Glutamatergic neuron (in vitro differentiated cells): ENCODE data around the gene R3HDM4. TPM values are rescaled to one million over a fixed set of nuclear protein-coding genes. Genes with fewer than 3 reads are reported as not detected.
A peak's percentile ranks its signal among the peaks of the same experiment; 100 is the strongest.

Experiments
- DNase-seq: peaks from one replicate; pipeline ENCODE4 v3.0.0; 2022
- H3K27ac Mint-ChIP-seq: one replicate; pipeline ENCODE4 v1.8.0; 2020; ENCODE audit warnings: mild to moderate bottlenecking, mixed read lengths, inconsistent platforms; ENCODE audit not compliant: unreplicated experiment
- H3K27me3 Mint-ChIP-seq: one replicate; pipeline ENCODE4 v1.8.0; 2020; ENCODE audit warnings: mild to moderate bottlenecking, moderate library complexity, mixed read lengths, inconsistent platforms; ENCODE audit not compliant: unreplicated experiment
- H3K36me3 Mint-ChIP-seq: one replicate; pipeline ENCODE4 v1.8.0; 2020; ENCODE audit warnings: mild to moderate bottlenecking, mixed read lengths, inconsistent platforms; ENCODE audit not compliant: unreplicated experiment
- H3K4me1 Mint-ChIP-seq: one replicate; pipeline ENCODE4 v1.8.0; 2020; ENCODE audit warnings: mild to moderate bottlenecking, low read depth, mixed read lengths, inconsistent platforms; ENCODE audit not compliant: unreplicated experiment
- H3K4me3 Mint-ChIP-seq: one replicate; pipeline ENCODE4 v1.8.0; 2020; ENCODE audit warnings: mild to moderate bottlenecking, mixed read lengths, inconsistent platforms; ENCODE audit not compliant: unreplicated experiment
- H3K9me3 Mint-ChIP-seq: one replicate; pipeline ENCODE4 v1.8.0; 2020; ENCODE audit warnings: mild to moderate bottlenecking, moderate library complexity, mixed read lengths, inconsistent platforms; ENCODE audit not compliant: unreplicated experiment
- total RNA-seq: library from RNA; stranded (reverse); fragmentation: NEBNext Ultra II Directional; extraction: Animal tissue kit (Norgen Biotek cat#: 25700); gene quantifications from one replicate; pipeline ENCODE4 v1.2.1, GENCODE V29; 2021; ENCODE audit not compliant: unreplicated experiment
- TF ChIP-seq, protein P1 (sequence below): fragments of 200-600 bp; sonication (generic); IDR thresholded peaks from one replicate; pipeline ENCODE4 v1.5.0; 2021; ENCODE audit not compliant: partially characterized antibody, unreplicated experiment

Gene R3HDM4
- total RNA-seq, 1 donor from 2014 or later = 61.9 TPM

- H3K9me3 Mint-ChIP-seq = peaks cover 8% of the 10 kb centered on the region
- TF ChIP-seq, protein P1, sequence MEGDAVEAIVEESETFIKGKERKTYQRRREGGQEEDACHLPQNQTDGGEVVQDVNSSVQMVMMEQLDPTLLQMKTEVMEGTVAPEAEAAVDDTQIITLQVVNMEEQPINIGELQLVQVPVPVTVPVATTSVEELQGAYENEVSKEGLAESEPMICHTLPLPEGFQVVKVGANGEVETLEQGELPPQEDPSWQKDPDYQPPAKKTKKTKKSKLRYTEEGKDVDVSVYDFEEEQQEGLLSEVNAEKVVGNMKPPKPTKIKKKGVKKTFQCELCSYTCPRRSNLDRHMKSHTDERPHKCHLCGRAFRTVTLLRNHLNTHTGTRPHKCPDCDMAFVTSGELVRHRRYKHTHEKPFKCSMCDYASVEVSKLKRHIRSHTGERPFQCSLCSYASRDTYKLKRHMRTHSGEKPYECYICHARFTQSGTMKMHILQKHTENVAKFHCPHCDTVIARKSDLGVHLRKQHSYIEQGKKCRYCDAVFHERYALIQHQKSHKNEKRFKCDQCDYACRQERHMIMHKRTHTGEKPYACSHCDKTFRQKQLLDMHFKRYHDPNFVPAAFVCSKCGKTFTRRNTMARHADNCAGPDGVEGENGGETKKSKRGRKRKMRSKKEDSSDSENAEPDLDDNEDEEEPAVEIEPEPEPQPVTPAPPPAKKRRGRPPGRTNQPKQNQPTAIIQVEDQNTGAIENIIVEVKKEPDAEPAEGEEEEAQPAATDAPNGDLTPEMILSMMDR = no peak
- no peak overlapping the region for H3K27ac Mint-ChIP-seq
- peaks cover 10% of the 10 kb centered on the region for H3K4me1 Mint-ChIP-seq
- H3K4me3 Mint-ChIP-seq = peak overlapping the region; percentile 52
- no peak for DNase-seq
- H3K27me3 Mint-ChIP-seq = peaks cover 12% of the 10 kb centered on the region
- no peaks in the 10 kb centered on the region for H3K36me3 Mint-ChIP-seq
These were observed 19.0 kb upstream of the R3HDM4 start for GRCh38 chr19:931860-932647.

DNA sequence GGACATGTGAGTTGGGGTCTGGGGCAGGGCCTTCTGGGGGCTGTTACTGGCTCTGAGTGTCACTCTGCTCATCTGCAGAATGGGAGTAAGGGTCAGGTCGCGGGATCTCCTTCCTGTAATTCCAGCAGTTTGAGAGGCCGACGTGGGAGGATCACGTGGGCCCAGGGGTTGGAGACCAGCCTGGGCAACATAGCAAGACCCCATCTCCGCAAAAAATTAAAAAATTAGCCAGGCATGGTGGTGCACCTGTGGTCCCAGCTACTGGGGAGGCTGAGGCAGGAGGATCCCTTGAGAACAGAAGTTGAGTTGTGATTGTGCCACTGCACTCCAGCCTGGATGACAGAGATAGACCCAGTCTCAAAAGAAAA lies 16.9 kb upstream of the R3HDM4 start:
- H3K4me1 Mint-ChIP-seq = peaks cover 7% of the 10 kb centered on the region
- DNase-seq = no peak
- H3K27ac Mint-ChIP-seq = no peak overlapping the region
- no peak overlapping the region for H3K4me3 Mint-ChIP-seq
- H3K9me3 Mint-ChIP-seq = peaks cover 9% of the 10 kb centered on the region
- no peaks in the 10 kb centered on the region for H3K36me3 Mint-ChIP-seq
- TF ChIP-seq, protein P1 = no peak
- peaks cover 8% of the 10 kb centered on the region for H3K27me3 Mint-ChIP-seq

GRCh38 chr19:929203-929890 lies 16.3 kb upstream of the R3HDM4 start:
- H3K4me3 Mint-ChIP-seq = no peak overlapping the region
- H3K9me3 Mint-ChIP-seq = peaks cover 9% of the 10 kb centered on the region
- TF ChIP-seq, protein P1 = no peak

GRCh38 chr19:928471-929202 lies 15.6 kb upstream of the R3HDM4 start:
- Mint-ChIP-seq H3K27me3 (peaks cover 8% of the 10 kb centered on the region), H3K4me1 (peaks cover 4% of the 10 kb centered on the region), H3K27ac (peak overlapping the region; percentile 38), H3K4me3 (peak overlapping the region; percentile 55), H3K36me3 (no peaks in the 10 kb centered on the region), H3K9me3 (peaks cover 10% of the 10 kb centered on the region)
- TF ChIP-seq, protein P1 = no peak
- no peak for DNase-seq

More at GRCh38 chr19:929203-929890, 16.3 kb upstream of the R3HDM4 start:
- DNase-seq = no peak
- H3K36me3 Mint-ChIP-seq = no peaks in the 10 kb centered on the region
- peaks cover 7% of the 10 kb centered on the region for H3K4me1 Mint-ChIP-seq
- H3K27ac Mint-ChIP-seq = no peak overlapping the region
- peaks cover 8% of the 10 kb centered on the region for H3K27me3 Mint-ChIP-seq
